Body of pancreas (tissue), 4 donors: ENCODE data around the gene ANKS1B.

ENCODE experiments used
- POLR2A ChIP-seq, 3 donors: fragments of 450-650 bp; IDR thresholded peaks; one replicate each; pipeline ENCODE4 v1.6.1; 2016; ENCODE audit warnings: antibody characterized with exemption in 3 of 3, mild to moderate bottlenecking in 2 of 3
- TF ChIP-seq, protein P1 (sequence below), 7 experiments: fragments of 450-650 bp in 4 of 7; fragments of 200-600 bp in 3 of 7; sonication (generic) in 3 of 7; IDR thresholded peaks; one replicate each; pipeline ENCODE4 v1.5.1; 2016 to 2019; ENCODE audit warnings: antibody characterized with exemption in 7 of 7

DNA sequence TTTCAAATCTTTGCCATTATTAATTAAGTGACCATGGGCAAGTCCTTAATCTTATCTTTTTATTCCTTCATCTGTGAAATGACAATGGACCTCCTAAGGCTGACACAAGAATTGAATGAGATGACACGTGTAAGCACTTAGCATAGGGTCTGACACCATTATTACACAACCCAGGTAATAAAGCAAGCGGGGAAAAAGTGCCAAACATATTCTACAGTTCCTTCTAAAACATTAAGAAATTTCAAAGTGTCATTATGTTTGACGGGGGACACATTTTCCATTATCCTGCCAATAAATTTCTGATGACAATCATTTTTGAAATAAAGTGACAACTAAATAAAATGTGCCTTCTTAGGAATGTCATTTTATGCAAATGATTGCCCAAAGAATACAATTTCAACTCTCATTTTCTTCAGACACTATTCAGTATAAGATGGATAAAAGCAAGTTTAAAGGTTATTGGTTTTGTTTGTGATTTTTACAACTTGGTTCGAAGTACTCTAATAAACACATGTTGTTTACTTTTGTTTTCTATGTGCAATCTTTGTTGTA, 3.0 kb downstream of the ANKS1B start:
- TF ChIP-seq, protein P1, sequence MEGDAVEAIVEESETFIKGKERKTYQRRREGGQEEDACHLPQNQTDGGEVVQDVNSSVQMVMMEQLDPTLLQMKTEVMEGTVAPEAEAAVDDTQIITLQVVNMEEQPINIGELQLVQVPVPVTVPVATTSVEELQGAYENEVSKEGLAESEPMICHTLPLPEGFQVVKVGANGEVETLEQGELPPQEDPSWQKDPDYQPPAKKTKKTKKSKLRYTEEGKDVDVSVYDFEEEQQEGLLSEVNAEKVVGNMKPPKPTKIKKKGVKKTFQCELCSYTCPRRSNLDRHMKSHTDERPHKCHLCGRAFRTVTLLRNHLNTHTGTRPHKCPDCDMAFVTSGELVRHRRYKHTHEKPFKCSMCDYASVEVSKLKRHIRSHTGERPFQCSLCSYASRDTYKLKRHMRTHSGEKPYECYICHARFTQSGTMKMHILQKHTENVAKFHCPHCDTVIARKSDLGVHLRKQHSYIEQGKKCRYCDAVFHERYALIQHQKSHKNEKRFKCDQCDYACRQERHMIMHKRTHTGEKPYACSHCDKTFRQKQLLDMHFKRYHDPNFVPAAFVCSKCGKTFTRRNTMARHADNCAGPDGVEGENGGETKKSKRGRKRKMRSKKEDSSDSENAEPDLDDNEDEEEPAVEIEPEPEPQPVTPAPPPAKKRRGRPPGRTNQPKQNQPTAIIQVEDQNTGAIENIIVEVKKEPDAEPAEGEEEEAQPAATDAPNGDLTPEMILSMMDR (IDR thresholded peaks at IDR 0.05): no peak
- no peak for TF ChIP-seq POLR2A (IDR thresholded peaks at IDR 0.05)
